IMR-90 (cell line): ENCODE data around the gene MAGI1. TPM values are rescaled to one million over a fixed set of nuclear protein-coding genes. Genes with fewer than 3 reads are reported as not detected.

Experiments
- ATAC-seq: fragments of 200-7000 bp; cut with Tn5 transposase; 2 replicates; pipeline ENCODE4 v1.9.1; 2020; ENCODE audit warnings: low read depth, mild to moderate bottlenecking, moderate library complexity
- BruUV-seq: library from RNA; stranded (reverse); fragments of 400-500 nt; replicated peaks from 2 replicates; lab custom pipeline; 2021; lab: Mats Ljungman, UMichigan
- CTCF ChIA-PET: fragments of 300-600 bp; formaldehyde crosslinking; extraction: SDS; loops from one replicate; lab custom pipeline; 2021; ENCODE audit warnings: antibody characterized with exemption; lab: Yijun Ruan, JAX
- POLR2A ChIA-PET: fragments of 300-600 bp; sonication (Branson Sonifier 250); formaldehyde crosslinking; loops from one replicate; lab custom pipeline; 2022; ENCODE audit warnings: antibody characterized with exemption; ENCODE audit not compliant: unreplicated experiment; lab: Charles Lee
- DNase-seq: peaks from one replicate; pipeline ENCODE4 v3.0.0; 2013
- H2AFZ ChIP-seq: replicated peaks from 2 replicates; pipeline ENCODE3; 2013; ENCODE audit warnings: low read length, mild to moderate bottlenecking; ENCODE audit not compliant: poor library complexity
- H2AK5ac ChIP-seq: 2 replicates; pipeline ENCODE4 v1.6.1; 2013; ENCODE audit warnings: low read depth, low read length, inconsistent platforms
- H2AK9ac ChIP-seq: replicated peaks from 2 replicates; pipeline ENCODE3; 2013; ENCODE audit warnings: mild to moderate bottlenecking, low read depth, low read length, moderate library complexity; ENCODE audit not compliant: poor library complexity
- H2BK120ac ChIP-seq: 2 replicates; pipeline ENCODE4 v1.6.1; 2013; ENCODE audit warnings: low read depth, low read length, inconsistent platforms
- H2BK15ac ChIP-seq: 3 replicates; pipeline ENCODE4 v1.6.1; 2013; ENCODE audit warnings: low read depth, low read length, inconsistent platforms
- H2BK20ac ChIP-seq: 2 replicates; pipeline ENCODE4 v1.6.1; 2013; ENCODE audit warnings: low read depth, mild to moderate bottlenecking, inconsistent platforms, low read length, moderate library complexity
- H2BK5ac ChIP-seq: 2 replicates; pipeline ENCODE4 v1.6.1; 2013; ENCODE audit warnings: mild to moderate bottlenecking, low read depth, low read length, inconsistent platforms; ENCODE audit not compliant: poor library complexity, severe bottlenecking
- H3K14ac ChIP-seq: replicated peaks from 2 replicates; pipeline ENCODE4 v1.6.1; 2013; ENCODE audit warnings: low read depth, low read length, inconsistent platforms
- H3K18ac ChIP-seq: 2 replicates; pipeline ENCODE4 v1.6.1; 2013; ENCODE audit warnings: low read depth, low read length, control low read depth
- H3K23ac ChIP-seq: 2 replicates; pipeline ENCODE4 v1.6.1; 2013; ENCODE audit warnings: low read depth, low read length, inconsistent platforms
- H3K27ac ChIP-seq: 2 replicates; pipeline ENCODE4 v1.5.1; 2013; ENCODE audit warnings: mild to moderate bottlenecking, control low read depth, low read length; ENCODE audit not compliant: insufficient read depth
- H3K27me3 ChIP-seq: 2 replicates; pipeline ENCODE4 v1.6.1; 2013; ENCODE audit warnings: low read length; ENCODE audit not compliant: control insufficient read depth, insufficient read depth
- H3K36me3 ChIP-seq: 2 replicates; pipeline ENCODE4 v1.6.1; 2013; ENCODE audit warnings: low read length, mixed read lengths; ENCODE audit not compliant: control insufficient read depth, insufficient read depth
- H3K4ac ChIP-seq: 2 replicates; pipeline ENCODE4 v1.6.1; 2013; ENCODE audit warnings: low read depth, low read length, inconsistent platforms
- H3K4me1 ChIP-seq: 2 replicates; pipeline ENCODE4 v1.6.1; 2013; ENCODE audit warnings: low read length, mixed read lengths; ENCODE audit not compliant: control insufficient read depth, insufficient read depth
- H3K4me2 ChIP-seq: 2 replicates; pipeline ENCODE4 v1.6.1; 2013; ENCODE audit warnings: low read depth, mild to moderate bottlenecking, control low read depth, low read length, moderate library complexity
- H3K4me3 ChIP-seq: 2 replicates; pipeline ENCODE4 v1.5.1; 2013; ENCODE audit warnings: low read depth, mild to moderate bottlenecking, control low read depth, low read length, moderate library complexity; ENCODE audit not compliant: insufficient read depth
- H3K56ac ChIP-seq: 2 replicates; pipeline ENCODE4 v1.6.1; 2013; ENCODE audit warnings: low read length, inconsistent platforms; ENCODE audit not compliant: insufficient read depth; ENCODE audit errors: extremely low read depth
- H3K79me1 ChIP-seq, 2 experiments: 2 replicates each; pipeline ENCODE4 v1.6.1; 2013; ENCODE audit warnings: low read length in 2 of 2, inconsistent platforms in 1 of 2, low read depth in 1 of 2
- H3K9ac ChIP-seq: 2 replicates; pipeline ENCODE4 v1.6.1; 2013; ENCODE audit warnings: low read depth, low read length, control low read depth
- H3K9me1 ChIP-seq: 2 replicates; pipeline ENCODE4 v1.6.1; 2013; ENCODE audit warnings: low read length, inconsistent platforms; ENCODE audit not compliant: insufficient read depth
- H3K9me3 ChIP-seq: 2 replicates; pipeline ENCODE4 v1.6.1; 2013; ENCODE audit warnings: low read length; ENCODE audit not compliant: control insufficient read depth, insufficient read depth
- H4K20me1 ChIP-seq: 2 replicates; pipeline ENCODE4 v1.6.1; 2013; ENCODE audit warnings: low read length, inconsistent platforms; ENCODE audit not compliant: insufficient read depth
- H4K5ac ChIP-seq: 2 replicates; pipeline ENCODE4 v1.6.1; 2013; ENCODE audit warnings: mild to moderate bottlenecking, low read depth, low read length, control low read depth
- H4K8ac ChIP-seq, 2 experiments: 2 replicates each; pipeline ENCODE4 v1.6.1; 2013; ENCODE audit warnings: low read depth in 2 of 2, low read length in 2 of 2, control low read depth in 1 of 2, inconsistent platforms in 1 of 2
- H4K91ac ChIP-seq: 2 replicates; pipeline ENCODE4 v1.6.1; 2013; ENCODE audit warnings: low read depth, low read length, inconsistent platforms; ENCODE audit not compliant: insufficient read depth
- CEBPB ChIP-seq: IDR thresholded peaks from 2 replicates; pipeline ENCODE4 v1.6.1; 2012; ENCODE audit warnings: low read depth, low read length, improper control_type of control experiment
- CHD1 ChIP-seq: IDR thresholded peaks from 2 replicates; pipeline ENCODE4 v1.6.1; 2012; ENCODE audit warnings: low read depth, low read length, improper control_type of control experiment
- CTCF ChIP-seq: conservative IDR thresholded peaks from 2 replicates; pipeline ENCODE4 v1.5.1; 2012; ENCODE audit warnings: mild to moderate bottlenecking, low read depth, low read length, improper control_type of control experiment
- FOS ChIP-seq: fragments of 150-350 bp; IDR thresholded peaks from 2 replicates; pipeline ENCODE4 v1.6.1; 2016; ENCODE audit warnings: low read depth, low read length
- MAFK ChIP-seq: IDR thresholded peaks from 2 replicates; pipeline ENCODE4 v1.6.1; 2012; ENCODE audit warnings: low read depth, low read length, improper control_type of control experiment
- NFE2L2 ChIP-seq: fragments of 150-350 bp; IDR thresholded peaks from 2 replicates; pipeline ENCODE4 v1.6.1; 2016; ENCODE audit warnings: low read depth, mild to moderate bottlenecking, low read length
- RCOR1 ChIP-seq: IDR thresholded peaks from 2 replicates; pipeline ENCODE4 v1.6.1; 2012; ENCODE audit warnings: mild to moderate bottlenecking, low read length, improper control_type of control experiment; ENCODE audit not compliant: insufficient replicate concordance
- RFX5 ChIP-seq: IDR thresholded peaks from 2 replicates; pipeline ENCODE4 v1.8.0; 2012; ENCODE audit warnings: low read depth, mild to moderate bottlenecking, low read length, moderate library complexity
- USF2 ChIP-seq: fragments of 150-350 bp; IDR thresholded peaks from 2 replicates; pipeline ENCODE4 v1.6.1; 2017; ENCODE audit warnings: mild to moderate bottlenecking, antibody characterized with exemption, low read length, low read depth
- WGBS, 2 experiments: methylation state at CpG; one replicate each; pipeline versions ENCODE4 v1.1.5 to v1.1.7; 2013; ENCODE audit warnings: missing lambda C conversion rate in 2 of 2; ENCODE audit not compliant: insufficient read length in 1 of 2; ENCODE audit errors: extremely low coverage in 2 of 2; 5-methylcytosine and 5-hydroxymethylcytosine counted together
- dilution Hi-C: fragments of 300-500 bp; cut with HindIII; formaldehyde crosslinking; loops from one replicate; pipeline ENCODE4 v1.14.3; 2018; ENCODE audit warnings: low sequenced_read_pairs; ENCODE audit not compliant: unreplicated experiment
- in situ Hi-C: fragments of 300-500 bp; cut with MboI; formaldehyde crosslinking; loops from 3 replicates; pipeline ENCODE4 v1.14.3; 2019; ENCODE audit warnings: low sequenced_read_pairs, inconsistent platforms, mixed read lengths
- intact Hi-C: fragments of 100-400 bp; cut with micrococcal nuclease; formaldehyde crosslinking; loops from 2 replicates; pipeline ENCODE4 v1.10.0; 2022
- polyA plus RNA-seq, 3 experiments: library from polyadenylated mRNA; depleted of rRNA; stranded (reverse); fragments of >200 nt; gene quantifications; 2 replicates each; pipeline ENCODE4 v1.2.3, GENCODE V29; 2012; ENCODE audit warnings: low replicate concordance in 1 of 3
- total RNA-seq: library from RNA; depleted of rRNA; stranded (reverse); fragments of >200 nt; gene quantifications from 2 replicates; pipeline ENCODE4 v1.2.3, GENCODE V29; 2012

MAGI1 gene
- total and polyA plus RNA-seq, 2 of the 4 experiments (the other 2 are of a cell fraction), result 14.5 to 24.2 TPM

- H4K5ac ChIP-seq, result no peak overlapping the region
- DNase-seq, result peak; percentile 98
- no peak overlapping the region for H3K14ac ChIP-seq
- H2BK120ac ChIP-seq, result 0 out of 2 replicates have a peak overlapping the region, but pooled peaks have one; percentile 66
- H3K27ac ChIP-seq, result no peak overlapping the region
- H2AK9ac ChIP-seq, result no peak overlapping the region
- H3K4me2 ChIP-seq, result peak overlapping the region; percentile 82; the same call in 1 of the 2 replicates
- H3K79me1 ChIP-seq, result peaks cover 15 to 45% of the 10 kb centered on the region in 2 experiments
- in situ Hi-C loops, result no loop called here
- no peak overlapping the region for H2AFZ ChIP-seq
- H4K91ac ChIP-seq, result no peak overlapping the region
- intact Hi-C loops, result no loop called here
- TF ChIP-seq CTCF (no peak), USF2 (peak; percentile 89), CHD1 (0 out of 2 replicates have a peak, but pooled peaks have one; percentile 16), NFE2L2 (no peak), RCOR1 (peak; percentile 66), MAFK (0 out of 2 replicates have a peak, but pooled peaks have one; percentile 16), FOS (peak; percentile 48; the same call in 1 of the 2 replicates), RFX5 (no peak), CEBPB (peak; percentile 99)
- no peak overlapping the region for H2BK15ac ChIP-seq
- peak; percentile 85 for ATAC-seq
- H3K56ac ChIP-seq, result no peak overlapping the region
- H3K23ac ChIP-seq, result no peak overlapping the region
- H3K4me3 ChIP-seq, result no peak overlapping the region
- H2BK20ac ChIP-seq, result no peak overlapping the region
- no peaks in the 10 kb centered on the region for H3K27me3 ChIP-seq
- H3K9me3 ChIP-seq, result no peaks in the 10 kb centered on the region
- BruUV-seq, result no TSS peak
- no CpG with 5 or more reads among the region's 1 CpG for WGBS, 2 experiments
- POLR2A ChIA-PET, result no interaction called here
- H3K9me1 ChIP-seq, result peaks cover 17% of the 10 kb centered on the region
- H4K20me1 ChIP-seq, result no peaks in the 10 kb centered on the region
- H3K4ac ChIP-seq, result no peak overlapping the region
- no peak overlapping the region for H2AK5ac ChIP-seq
- peak overlapping the region; percentile 91 for H2BK5ac ChIP-seq
- dilution Hi-C loops, result no loop called here
- H4K8ac ChIP-seq, result peak overlapping the region; percentile 48 to 69; a peak in 1 of 4 replicates
- peaks cover 15% of the 10 kb centered on the region for H3K4me1 ChIP-seq
- H3K9ac ChIP-seq, result no peak overlapping the region
- H3K36me3 ChIP-seq, result no peaks in the 10 kb centered on the region
- CTCF ChIA-PET, result no interaction called here
- no peak overlapping the region for H3K18ac ChIP-seq
These were observed 463.3 kb downstream of the MAGI1 start for GRCh38 chr3:65575376-65575840.
